GM18508 (cell line): ENCODE results near the gene MYO7A.

Experiments
- ATAC-seq: cut with Tn5 transposase; IDR thresholded peaks from one replicate; pipeline ENCODE4 v1.9.1; 2021; ENCODE audit warnings: moderate number of reproducible peaks; ENCODE audit not compliant: insufficient read depth, unreplicated experiment

The MYO7A gene

DNA sequence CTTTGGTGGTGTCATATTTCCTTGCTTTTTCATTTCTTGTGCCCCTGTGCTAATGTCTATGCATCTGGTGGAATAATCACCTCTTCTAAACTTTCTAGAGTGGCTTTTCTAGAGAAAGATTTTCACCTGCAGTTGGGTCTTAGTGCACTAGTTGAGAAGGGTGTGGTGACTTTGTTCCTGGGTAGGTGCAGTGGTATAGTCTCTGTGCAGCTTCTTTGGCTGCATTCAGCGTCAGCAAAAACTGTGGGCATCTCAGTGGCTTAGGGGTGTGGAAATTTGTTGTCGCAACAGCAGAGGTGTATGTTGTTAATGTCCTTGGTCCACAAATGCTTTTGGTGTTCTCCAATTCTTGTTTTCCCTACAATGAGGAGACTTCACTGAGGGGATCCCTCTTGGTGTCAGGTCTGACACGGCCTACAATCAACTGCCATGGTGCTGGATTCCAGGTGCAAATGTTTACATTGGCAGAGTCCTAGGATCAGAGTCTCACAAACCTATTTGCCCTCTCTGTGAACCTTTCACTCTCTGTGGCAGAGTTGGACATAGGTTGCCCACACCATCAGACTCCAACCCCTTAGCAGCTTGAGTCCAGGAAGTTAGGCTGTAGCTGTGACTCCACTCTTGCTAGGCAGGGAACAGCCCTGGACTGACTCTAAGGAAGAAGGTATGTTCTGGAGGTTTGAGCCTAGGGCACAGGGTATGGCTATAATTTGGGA is 124.7 kb downstream of the MYO7A start:
- ATAC-seq = no peak

DNA sequence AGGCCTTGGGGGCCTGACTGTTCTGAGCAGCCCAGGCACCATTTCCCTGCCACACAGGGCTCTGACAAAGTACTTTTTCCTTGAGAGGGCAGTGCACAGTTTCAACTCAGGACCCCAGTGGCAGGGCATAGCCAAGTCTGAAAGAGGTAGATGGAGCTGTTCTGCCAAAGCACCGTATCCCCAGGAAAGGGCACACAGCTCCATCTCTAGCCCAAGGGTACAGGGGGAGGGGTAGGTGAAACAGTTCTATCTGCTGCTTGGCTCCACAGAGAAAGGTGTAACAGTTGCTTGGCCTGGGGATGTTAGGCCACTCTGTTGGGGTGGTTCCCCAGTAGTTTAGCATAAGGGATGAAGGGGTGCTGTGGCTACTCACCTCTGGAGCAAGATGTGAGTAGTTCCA is 125.6 kb downstream of the MYO7A start:
- no peak for ATAC-seq

DNA sequence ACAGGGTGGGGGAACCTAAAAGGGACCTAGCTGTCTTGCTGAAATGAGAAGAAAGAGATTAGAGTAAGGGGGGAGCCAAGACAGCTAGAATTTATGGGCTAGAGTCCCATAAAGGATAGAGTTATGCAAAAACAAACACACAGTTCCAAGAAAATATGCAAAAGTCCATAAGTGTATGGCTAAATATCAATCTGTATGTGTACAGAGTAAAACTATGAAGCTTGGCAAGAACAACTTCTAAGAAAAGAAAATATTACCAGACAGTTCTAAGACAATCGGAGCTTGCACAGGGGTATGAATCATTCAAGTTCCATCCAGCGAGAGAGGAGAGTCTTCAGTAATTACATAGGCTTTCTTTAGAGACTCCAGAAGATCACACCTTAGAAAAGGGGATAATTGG is 131.6 kb downstream of the MYO7A start:
- no peak for ATAC-seq

DNA sequence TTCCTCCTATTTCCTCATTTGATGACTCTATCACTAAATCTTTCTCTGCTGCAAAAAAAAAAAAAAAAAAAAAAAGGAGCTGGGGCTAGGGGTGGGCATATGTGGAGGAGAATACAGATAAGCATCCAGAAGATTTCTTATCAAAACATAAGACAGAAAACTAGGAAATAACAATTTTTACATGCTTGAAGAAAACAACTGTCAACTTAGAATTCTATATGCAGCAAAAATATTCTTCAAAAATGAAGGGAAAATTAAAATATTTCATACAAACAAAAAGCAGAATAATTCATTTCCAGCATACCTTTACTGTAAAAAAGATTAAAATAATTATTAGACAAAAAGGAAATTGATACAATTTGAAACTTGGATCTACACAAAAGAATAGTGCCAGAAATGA is 134.8 kb downstream of the MYO7A start:
- no peak for ATAC-seq
